H9 (cell line): Measurements from ENCODE around the gene UNC13D. TPM values are rescaled to one million over a fixed set of nuclear protein-coding genes. Genes with fewer than 3 reads are reported as not detected.

Source experiments
- DNase-seq: peaks from one replicate; pipeline ENCODE4 v3.0.0-alpha.2; 2017
- H2AFZ ChIP-seq: one replicate; pipeline ENCODE4 v1.6.1; 2013; ENCODE audit warnings: mild to moderate bottlenecking, low read length, control low read depth, moderate library complexity
- H2AK5ac ChIP-seq: 2 replicates; pipeline ENCODE4 v1.6.1; 2013; ENCODE audit warnings: low read length, control low read depth, mixed read lengths; ENCODE audit not compliant: insufficient read length
- H2BK120ac ChIP-seq: one replicate; pipeline ENCODE4 v1.6.1; 2013; ENCODE audit warnings: low read depth, mild to moderate bottlenecking, low read length, control low read depth, inconsistent platforms; ENCODE audit not compliant: poor library complexity, severe bottlenecking
- H2BK12ac ChIP-seq: 2 replicates; pipeline ENCODE4 v1.6.1; 2013; ENCODE audit warnings: low read length, control low read depth, mixed read lengths, low read depth; ENCODE audit not compliant: insufficient read length
- H2BK15ac ChIP-seq: 2 replicates; pipeline ENCODE4 v1.6.1; 2013; ENCODE audit warnings: low read depth, low read length, control low read depth
- H2BK20ac ChIP-seq: one replicate; pipeline ENCODE4 v1.6.1; 2013; ENCODE audit warnings: low read depth, mild to moderate bottlenecking, low read length, control low read depth, inconsistent platforms; ENCODE audit not compliant: poor library complexity, severe bottlenecking
- H2BK5ac ChIP-seq: 2 replicates; pipeline ENCODE4 v1.6.1; 2013; ENCODE audit warnings: low read length, control low read depth, mixed read lengths; ENCODE audit not compliant: insufficient read length
- H3K14ac ChIP-seq: 2 replicates; pipeline ENCODE4 v1.6.1; 2013; ENCODE audit warnings: low read length, control low read depth; ENCODE audit not compliant: insufficient read depth
- H3K18ac ChIP-seq: 2 replicates; pipeline ENCODE4 v1.6.1; 2013; ENCODE audit warnings: low read depth, mild to moderate bottlenecking, mixed read lengths, low read length, control low read depth; ENCODE audit not compliant: insufficient read length
- H3K23ac ChIP-seq: 2 replicates; pipeline ENCODE4 v1.6.1; 2013; ENCODE audit warnings: low read length, control low read depth, mixed read lengths, low read depth; ENCODE audit not compliant: insufficient read length
- H3K23me2 ChIP-seq: 2 replicates; pipeline ENCODE4 v1.6.1; 2013; ENCODE audit warnings: low read depth, mild to moderate bottlenecking, mixed read lengths, low read length, control low read depth; ENCODE audit not compliant: insufficient read length, poor library complexity, severe bottlenecking
- H3K27ac ChIP-seq: 2 replicates; pipeline ENCODE4 v1.5.1; 2013; ENCODE audit warnings: low read length, control low read depth, mixed read lengths, low read depth; ENCODE audit not compliant: insufficient read length
- H3K27me3 ChIP-seq: 2 replicates; pipeline ENCODE4 v1.6.1; 2013; ENCODE audit warnings: low read length, control low read depth, inconsistent platforms; ENCODE audit not compliant: insufficient read depth
- H3K4ac ChIP-seq: 2 replicates; pipeline ENCODE4 v1.6.1; 2013; ENCODE audit warnings: low read depth, mild to moderate bottlenecking, control low read depth, inconsistent platforms, low read length, moderate library complexity
- H3K4me1 ChIP-seq: 2 replicates; pipeline ENCODE4 v1.6.1; 2013; ENCODE audit warnings: low read length, control low read depth, inconsistent platforms; ENCODE audit not compliant: insufficient read depth
- H3K4me2 ChIP-seq: 2 replicates; pipeline ENCODE4 v1.6.1; 2013; ENCODE audit warnings: low read length, control low read depth, mixed read lengths; ENCODE audit not compliant: insufficient read length, insufficient read depth
- H3K56ac ChIP-seq: 2 replicates; pipeline ENCODE4 v1.6.1; 2013; ENCODE audit warnings: low read depth, mild to moderate bottlenecking, mixed read lengths, low read length, control low read depth; ENCODE audit not compliant: insufficient read length
- H3K79me1 ChIP-seq: 2 replicates; pipeline ENCODE4 v1.6.1; 2013; ENCODE audit warnings: low read depth, mild to moderate bottlenecking, moderate library complexity, low read length, control low read depth, inconsistent platforms; ENCODE audit not compliant: insufficient read depth, poor library complexity, severe bottlenecking
- H3K79me2 ChIP-seq: 2 replicates; pipeline ENCODE4 v1.6.1; 2013; ENCODE audit warnings: low read length, control low read depth, inconsistent platforms; ENCODE audit not compliant: insufficient read depth
- H3K9ac ChIP-seq: 2 replicates; pipeline ENCODE4 v1.6.1; 2013; ENCODE audit warnings: low read length, control low read depth, mixed read lengths; ENCODE audit not compliant: insufficient read length; ENCODE audit errors: extremely low read depth
- H3K9me3 ChIP-seq: one replicate; pipeline ENCODE4 v1.6.1; 2013; ENCODE audit warnings: low read depth, low read length, inconsistent platforms; ENCODE audit not compliant: control insufficient read depth
- H3T11ph ChIP-seq: one replicate; pipeline ENCODE4 v1.6.1; 2013; ENCODE audit warnings: mild to moderate bottlenecking, low read length, control low read depth, inconsistent platforms
- H4K20me1 ChIP-seq: one replicate; pipeline ENCODE4 v1.6.1; 2013; ENCODE audit not compliant: control insufficient read depth, insufficient read length, insufficient read depth
- H4K5ac ChIP-seq: 2 replicates; pipeline ENCODE4 v1.6.1; 2013; ENCODE audit warnings: low read depth, mild to moderate bottlenecking, mixed read lengths, low read length, control low read depth; ENCODE audit not compliant: insufficient read length
- H4K8ac ChIP-seq: replicated peaks from 2 replicates; pipeline ENCODE4 v1.6.1; 2013; ENCODE audit warnings: low read length, control low read depth, mixed read lengths, low read depth; ENCODE audit not compliant: insufficient read length
- H4K91ac ChIP-seq: 2 replicates; pipeline ENCODE4 v1.6.1; 2013; ENCODE audit warnings: low read depth, mild to moderate bottlenecking, moderate library complexity, mixed read lengths, low read length, control low read depth; ENCODE audit not compliant: insufficient read length
- H3K27ac Mint-ChIP-seq, 3 experiments: 2 replicates in 2 of 3; 3 replicates in 1 of 3; pipeline ENCODE4 v1.8.0; 2020 to 2021; ENCODE audit warnings: mixed read lengths in 3 of 3, mild to moderate bottlenecking in 1 of 3, moderate library complexity in 1 of 3
- H3K27me3 Mint-ChIP-seq: 2 replicates; pipeline ENCODE4 v1.8.0; 2021; ENCODE audit warnings: low read depth, mild to moderate bottlenecking, moderate library complexity, mixed read lengths
- H3K36me3 Mint-ChIP-seq, 3 experiments: 2 replicates in 2 of 3; 3 replicates in 1 of 3; pipeline ENCODE4 v1.8.0; 2020 to 2021; ENCODE audit warnings: low read depth in 3 of 3, mixed read lengths in 3 of 3; ENCODE audit not compliant: insufficient read depth in 1 of 3
- H3K4me1 Mint-ChIP-seq, 2 experiments: 2 replicates each; pipeline ENCODE4 v1.8.0; 2020; ENCODE audit warnings: mixed read lengths in 2 of 2
- H3K4me3 Mint-ChIP-seq, 2 experiments: 2 replicates in 1 of 2; 3 replicates in 1 of 2; pipeline ENCODE4 v1.8.0; 2020 to 2021; ENCODE audit warnings: mild to moderate bottlenecking in 2 of 2, mixed read lengths in 2 of 2, moderate library complexity in 1 of 2
- H3K9me3 Mint-ChIP-seq, 2 experiments: 2 replicates in 1 of 2; 3 replicates in 1 of 2; pipeline ENCODE4 v1.8.0; 2020; ENCODE audit warnings: mild to moderate bottlenecking in 2 of 2, mixed read lengths in 2 of 2, moderate library complexity in 1 of 2
- WGBS: extraction: QIAGEN DNeasy Blood & Tissue Kit; methylation state at CpG from one replicate; pipeline ENCODE4 v1.1.7; 2013; ENCODE audit warnings: missing lambda C conversion rate, low lambda C conversion rate, mixed read lengths; ENCODE audit not compliant: insufficient read length; ENCODE audit errors: extremely low coverage; 5-methylcytosine and 5-hydroxymethylcytosine counted together
- total RNA-seq: library from RNA; stranded (reverse); gene quantifications from 2 replicates; pipeline ENCODE4 v1.2.1, GENCODE V29; 2021
- TF ChIP-seq, protein P1 (sequence below): fragments of 200-600 bp; sonication (generic); conservative IDR thresholded peaks from 3 replicates; pipeline ENCODE4 v1.8.0; 2021; ENCODE audit warnings: antibody characterized with exemption, mild to moderate bottlenecking

UNC13D gene
- total RNA-seq, 1 experiment from 2014 or later = 6.3 TPM

DNA sequence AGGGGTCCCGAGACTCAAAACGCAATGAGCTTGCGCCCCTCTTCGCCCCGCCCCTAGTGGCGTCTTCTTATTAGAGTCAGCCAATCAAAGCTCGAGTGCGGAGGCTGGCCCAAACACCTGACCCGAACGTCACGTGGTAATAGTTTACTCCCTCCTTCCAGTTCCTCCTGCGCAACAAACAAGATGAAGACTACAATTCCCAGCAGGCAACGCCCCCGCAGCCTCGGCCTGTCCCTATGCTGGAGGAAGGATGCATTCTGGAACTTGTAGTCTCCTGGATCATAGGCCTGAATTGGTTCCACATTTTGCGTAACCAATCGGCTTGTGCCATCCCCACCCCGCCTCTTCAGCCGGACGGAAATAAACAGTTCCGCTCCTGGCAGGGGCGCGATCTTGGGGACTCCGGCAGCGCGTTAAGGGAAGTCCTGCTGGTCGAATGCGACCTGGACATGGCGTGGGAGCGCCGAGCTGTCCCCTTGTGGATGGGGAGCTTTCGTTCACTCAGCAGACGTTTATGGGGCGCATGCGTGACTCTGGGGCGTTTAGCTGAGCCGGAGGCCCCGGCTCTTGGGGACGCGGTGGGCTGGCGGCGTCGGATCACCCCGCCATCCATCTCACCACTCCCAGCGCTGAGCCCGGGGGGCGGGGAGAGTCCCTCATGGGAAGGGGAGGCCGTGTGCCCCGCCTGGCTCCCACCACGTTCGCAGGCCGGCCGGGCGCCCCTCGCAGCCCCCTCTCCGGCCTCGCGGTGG is 11.3 kb upstream of the UNC13D start, which contains the start of gene WBP2:
Gene WBP2 (minus strand): TSS at position 26 of the 752 bp plus-strand sequence. CDS start 38 bp downstream, outside the sequence.
- peak; percentile 100 for DNase-seq
- no peaks in the 10 kb centered on the region for H3K27me3 ChIP-seq
- Mint-ChIP-seq H3K36me3 (peaks cover 4 to 13% (median 12%) of the 10 kb centered on the region in 3 experiments; a peak in 6 of 7 replicates), H3K9me3 (no peaks in the 10 kb centered on the region), H3K27ac (peak within 1 kb of the TSS; percentile 76 to 94 (median 87); a peak in 6 of 7 replicates), H3K4me1 (peaks cover 7 to 13% of the 10 kb centered on the region in 2 experiments), H3K4me3 (no peak within 1 kb of the TSS; a peak in 1 of 5 replicates), H3K27me3 (no peaks in the 10 kb centered on the region)
- no peak within 1 kb of the TSS for H2BK5ac ChIP-seq
- peak within 1 kb of the TSS; percentile 59 for H3K18ac ChIP-seq
- no peak within 1 kb of the TSS for H3T11ph ChIP-seq
- H4K91ac ChIP-seq = no peak within 1 kb of the TSS
- H2BK12ac ChIP-seq = no peak within 1 kb of the TSS
- H2BK15ac ChIP-seq = no peak within 1 kb of the TSS
- TF ChIP-seq, protein P1, sequence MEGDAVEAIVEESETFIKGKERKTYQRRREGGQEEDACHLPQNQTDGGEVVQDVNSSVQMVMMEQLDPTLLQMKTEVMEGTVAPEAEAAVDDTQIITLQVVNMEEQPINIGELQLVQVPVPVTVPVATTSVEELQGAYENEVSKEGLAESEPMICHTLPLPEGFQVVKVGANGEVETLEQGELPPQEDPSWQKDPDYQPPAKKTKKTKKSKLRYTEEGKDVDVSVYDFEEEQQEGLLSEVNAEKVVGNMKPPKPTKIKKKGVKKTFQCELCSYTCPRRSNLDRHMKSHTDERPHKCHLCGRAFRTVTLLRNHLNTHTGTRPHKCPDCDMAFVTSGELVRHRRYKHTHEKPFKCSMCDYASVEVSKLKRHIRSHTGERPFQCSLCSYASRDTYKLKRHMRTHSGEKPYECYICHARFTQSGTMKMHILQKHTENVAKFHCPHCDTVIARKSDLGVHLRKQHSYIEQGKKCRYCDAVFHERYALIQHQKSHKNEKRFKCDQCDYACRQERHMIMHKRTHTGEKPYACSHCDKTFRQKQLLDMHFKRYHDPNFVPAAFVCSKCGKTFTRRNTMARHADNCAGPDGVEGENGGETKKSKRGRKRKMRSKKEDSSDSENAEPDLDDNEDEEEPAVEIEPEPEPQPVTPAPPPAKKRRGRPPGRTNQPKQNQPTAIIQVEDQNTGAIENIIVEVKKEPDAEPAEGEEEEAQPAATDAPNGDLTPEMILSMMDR = peak; percentile 66; the same call in 2 of the 3 replicates
- H2AK5ac ChIP-seq = no peak within 1 kb of the TSS
- no peaks in the 10 kb centered on the region for H4K20me1 ChIP-seq
- no peaks in the 10 kb centered on the region for H3K9me3 ChIP-seq
- H3K56ac ChIP-seq = no peak within 1 kb of the TSS
- peaks cover 5% of the 10 kb centered on the region; the same call in 1 of the 2 replicates for H3K79me2 ChIP-seq
- H3K23ac ChIP-seq = no peak within 1 kb of the TSS
- peak within 1 kb of the TSS; percentile 78 for H3K9ac ChIP-seq
- peak within 1 kb of the TSS; percentile 76 for H3K14ac ChIP-seq
- H3K27ac ChIP-seq = peak within 1 kb of the TSS; percentile 68
- no CpG with 5 or more reads among the region's 58 CpGs for WGBS
- H3K4me1 ChIP-seq = peaks cover 5% of the 10 kb centered on the region
- peaks cover 2% of the 10 kb centered on the region for H3K23me2 ChIP-seq
- H3K4ac ChIP-seq = no peak within 1 kb of the TSS
- no peak within 1 kb of the TSS for H2BK120ac ChIP-seq
- H3K79me1 ChIP-seq = peaks cover 4% of the 10 kb centered on the region
- peak within 1 kb of the TSS; percentile 90 for H3K4me2 ChIP-seq
- no peak within 1 kb of the TSS for H4K8ac ChIP-seq
- no peak within 1 kb of the TSS for H2BK20ac ChIP-seq
- no peak within 1 kb of the TSS for H2AFZ ChIP-seq
- no peak within 1 kb of the TSS for H4K5ac ChIP-seq
